HG02642 (cell line): ENCODE results near the gene NKAIN2.
"Not testable (repeated sequence)": the region's sequence is repeated elsewhere in the genome, so short reads cannot be mapped to it uniquely, and the experiment has no call there.

Source experiments
- ATAC-seq: cut with Tn5 transposase; IDR thresholded peaks from one replicate; pipeline ENCODE4 v1.9.1; 2021; ENCODE audit warnings: mild to moderate bottlenecking; ENCODE audit not compliant: unreplicated experiment, poor library complexity

Gene NKAIN2

GRCh38 chr6:124010574-124010973 is 206.9 kb downstream of the NKAIN2 start:
- ATAC-seq: no peak

- ATAC-seq: no peak
Measured at GRCh38 chr6:124011180-124011579, 207.5 kb downstream of the NKAIN2 start.

- ATAC-seq: not testable (repeated sequence)
Measured at GRCh38 chr6:124022051-124022450, 218.4 kb downstream of the NKAIN2 start.

GRCh38 chr6:124022641-124023040 is 219.0 kb downstream of the NKAIN2 start:
- no peak for ATAC-seq

GRCh38 chr6:124026694-124027093 is 223.0 kb downstream of the NKAIN2 start:
- no peak for ATAC-seq

DNA sequence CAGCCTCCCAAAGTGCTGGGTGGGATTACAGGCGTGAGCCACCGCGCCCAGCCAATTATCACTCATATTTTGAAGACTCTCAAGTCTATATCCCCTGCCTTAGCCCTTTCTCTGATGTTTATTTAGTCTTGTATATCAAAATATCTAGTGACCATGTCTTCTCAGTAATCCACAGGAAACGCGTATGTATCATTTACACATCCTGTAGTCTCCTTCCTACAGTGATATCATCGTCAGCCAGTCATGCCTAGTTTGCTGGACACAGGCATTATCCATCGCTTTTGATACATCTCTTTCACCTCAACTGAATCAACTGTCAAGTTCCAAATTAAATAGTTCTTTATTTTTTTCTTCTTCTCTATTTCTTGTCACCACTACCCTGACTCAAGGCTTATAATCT is 223.7 kb downstream of the NKAIN2 start:
- no peak for ATAC-seq

DNA sequence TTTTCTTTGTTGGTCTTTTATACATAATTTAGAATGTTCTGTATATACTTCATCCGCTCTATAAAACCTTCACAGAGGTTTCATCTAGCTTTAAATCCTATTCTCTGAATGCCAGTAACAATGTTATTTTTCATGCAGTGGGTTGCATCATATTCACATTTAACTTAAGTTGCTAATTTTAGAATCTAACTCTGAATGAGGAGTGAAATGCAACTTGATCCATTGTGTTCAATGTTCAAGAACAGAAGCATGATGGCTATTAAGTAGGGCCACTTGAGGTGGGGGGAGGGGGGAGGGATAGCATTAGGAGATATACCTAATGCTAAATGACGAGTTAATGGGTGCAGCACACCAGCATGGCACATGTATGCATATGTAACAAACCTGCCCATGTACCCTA is 224.5 kb downstream of the NKAIN2 start:
- no peak for ATAC-seq

GRCh38 chr6:124029567-124029966 is 225.9 kb downstream of the NKAIN2 start:
- ATAC-seq: no peak

DNA sequence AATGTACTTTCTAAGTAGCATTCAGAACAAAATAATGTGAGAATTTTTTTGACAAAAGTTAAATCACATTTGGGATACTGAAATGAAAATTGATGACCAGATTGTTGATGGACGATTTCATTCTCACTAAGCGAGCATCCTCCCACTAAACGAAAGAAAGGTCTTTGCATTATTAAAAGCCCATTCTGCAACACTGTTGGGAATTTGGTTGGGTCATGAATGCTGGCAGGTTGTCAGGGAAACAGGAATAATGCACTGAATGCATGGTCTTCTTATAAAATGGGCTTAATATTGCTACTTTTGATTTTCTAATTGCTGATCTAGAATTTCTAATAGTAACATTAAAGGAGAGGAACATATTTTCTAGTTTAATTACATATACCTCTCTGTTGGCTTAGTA is 229.8 kb downstream of the NKAIN2 start:
- ATAC-seq: no peak

GRCh38 chr6:124036384-124036783 is 232.7 kb downstream of the NKAIN2 start:
- no peak for ATAC-seq

GRCh38 chr6:124040655-124041054 is 237.0 kb downstream of the NKAIN2 start:
- ATAC-seq: peak; percentile 69

GRCh38 chr6:124052120-124052519 is 248.5 kb downstream of the NKAIN2 start:
- no peak for ATAC-seq

DNA sequence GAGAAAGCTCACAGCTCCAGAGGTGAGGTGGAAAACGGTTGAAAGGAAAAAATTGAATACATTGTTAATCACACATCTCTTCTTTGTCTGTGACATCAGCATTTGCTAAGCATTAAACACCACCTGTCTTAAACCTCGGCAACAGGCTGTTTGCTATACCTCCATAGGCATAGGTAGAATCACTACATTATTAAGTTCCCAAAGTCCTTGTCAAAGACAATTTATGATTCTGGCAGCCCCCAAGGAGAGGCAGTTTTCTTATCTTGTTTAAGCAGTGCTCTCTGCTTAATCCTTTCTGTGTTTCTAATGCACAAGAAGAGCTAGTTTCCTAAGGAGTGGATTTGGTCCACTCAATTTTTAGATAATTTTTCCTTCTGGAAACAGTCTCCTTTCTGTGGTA is 249.7 kb downstream of the NKAIN2 start:
- ATAC-seq: no peak

DNA sequence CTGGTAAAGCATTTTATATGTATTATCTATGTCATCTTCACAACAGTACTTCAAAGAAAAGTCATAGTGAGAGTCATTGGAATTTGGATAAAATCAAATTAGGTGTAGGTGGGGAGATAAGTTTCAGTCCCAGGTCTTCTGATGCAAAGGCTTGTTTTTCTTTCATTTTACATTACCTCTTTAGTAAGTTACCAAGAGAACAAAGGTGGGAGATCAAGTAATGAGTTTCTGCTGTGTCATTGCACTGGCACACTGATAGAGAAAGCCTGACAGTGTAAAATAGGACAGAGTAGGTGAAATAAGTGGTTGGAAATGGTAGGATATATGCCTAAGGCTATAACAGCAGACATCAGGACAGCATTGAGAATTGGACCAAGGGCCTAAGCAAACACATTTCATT is 250.4 kb downstream of the NKAIN2 start:
- ATAC-seq: no peak

- no peak for ATAC-seq
Measured at GRCh38 chr6:124055395-124055794, 251.7 kb downstream of the NKAIN2 start.

DNA sequence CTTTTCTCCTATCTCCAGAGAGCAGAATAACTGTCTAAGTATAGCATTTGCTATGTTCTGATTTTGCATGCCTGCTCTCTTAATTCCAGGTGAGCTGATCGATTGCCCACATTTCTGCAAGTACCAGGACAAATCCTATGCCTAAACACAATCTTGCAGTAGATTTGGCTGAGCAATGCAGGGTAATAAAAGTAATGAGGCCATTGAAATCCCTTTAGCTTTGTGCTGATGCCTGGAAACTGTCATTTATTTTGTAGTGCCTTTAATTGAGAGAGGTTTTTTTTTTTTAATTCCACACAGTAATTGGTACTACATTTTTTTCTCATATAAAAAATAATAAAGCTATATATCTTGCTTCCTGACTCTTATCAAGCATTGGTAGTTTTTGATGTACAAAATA is 252.3 kb downstream of the NKAIN2 start:
- ATAC-seq: no peak

DNA sequence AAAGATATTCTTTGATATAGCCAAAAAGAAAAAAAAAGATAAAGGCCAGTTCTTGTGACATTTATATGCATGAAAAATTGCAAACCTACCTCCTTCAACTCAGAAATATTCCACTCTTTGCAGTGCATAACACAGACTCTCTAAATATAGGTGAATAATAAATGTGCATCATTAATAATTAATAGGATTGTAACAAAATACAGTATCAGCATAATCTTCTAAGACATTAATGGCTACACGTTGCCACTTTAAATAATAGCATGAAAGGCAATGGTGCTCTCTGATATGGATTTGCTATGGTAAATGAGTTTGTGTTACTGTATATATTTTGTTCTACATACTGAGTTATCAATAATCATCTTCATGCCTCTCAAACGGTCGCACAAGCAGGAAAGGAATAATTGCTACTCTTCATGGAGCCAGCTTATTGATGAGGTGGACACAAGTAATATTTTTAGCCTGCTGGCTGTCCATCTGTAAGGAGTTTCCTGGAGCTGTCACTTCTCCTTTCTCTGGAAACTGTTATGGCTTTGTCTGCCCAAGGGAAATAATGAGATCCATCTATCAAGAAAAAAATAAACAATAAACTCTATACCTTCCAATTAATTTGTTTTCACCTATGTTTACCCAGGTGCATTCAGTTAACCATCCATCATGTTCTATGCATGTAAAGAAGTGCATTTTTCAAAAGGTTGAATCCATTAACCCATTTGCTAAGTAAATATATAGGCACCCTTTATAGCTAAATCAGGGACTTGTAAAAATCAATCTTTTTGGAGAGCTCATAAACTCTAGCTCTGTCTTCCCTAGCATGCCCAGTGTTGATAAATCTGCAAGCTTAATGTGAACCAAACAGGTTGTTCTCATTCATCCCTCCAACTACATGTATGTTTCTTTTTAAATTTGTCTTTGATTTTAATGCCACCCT is 253.0 kb downstream of the NKAIN2 start:
- ATAC-seq: no peak

DNA sequence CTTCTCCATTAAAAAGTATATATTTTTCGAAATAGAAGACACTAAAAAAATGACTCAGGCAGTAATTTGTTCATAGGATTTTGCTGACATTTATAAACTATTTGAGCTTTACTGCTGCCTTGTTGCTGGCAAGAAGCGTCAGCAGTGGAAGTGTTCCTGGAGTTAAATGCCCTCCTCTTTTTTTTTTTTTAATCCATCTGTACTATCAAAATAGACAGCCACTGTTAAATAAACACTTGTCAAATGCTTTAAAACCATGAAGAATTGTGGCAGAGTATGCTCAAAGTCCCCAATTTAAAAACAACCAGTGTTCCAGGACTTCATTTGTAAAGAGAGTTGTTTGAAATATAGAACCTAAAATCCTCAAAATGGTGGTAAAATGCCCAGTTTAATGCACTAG is 253.8 kb downstream of the NKAIN2 start:
- no peak for ATAC-seq

GRCh38 chr6:124064317-124065113 is 260.9 kb downstream of the NKAIN2 start:
- ATAC-seq: no peak

DNA sequence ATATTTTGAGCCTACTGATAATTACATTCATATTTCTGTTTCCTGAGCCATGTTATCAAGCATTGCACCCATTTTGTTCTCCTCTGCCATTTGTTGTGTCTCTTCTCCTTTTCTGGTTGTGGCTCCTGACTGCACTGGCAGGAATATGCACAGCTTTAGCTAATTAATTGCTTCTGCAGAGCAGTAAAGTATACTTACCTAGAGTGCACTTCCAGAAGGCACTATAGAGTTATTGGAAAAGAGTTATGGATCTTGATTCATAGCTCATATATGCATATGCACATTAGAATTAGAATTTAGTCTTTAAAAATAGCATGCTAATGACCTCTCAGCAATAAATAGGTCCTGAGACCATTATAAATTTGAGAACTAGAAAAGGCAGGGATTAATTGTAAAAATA is 262.6 kb downstream of the NKAIN2 start:
- no peak for ATAC-seq

DNA sequence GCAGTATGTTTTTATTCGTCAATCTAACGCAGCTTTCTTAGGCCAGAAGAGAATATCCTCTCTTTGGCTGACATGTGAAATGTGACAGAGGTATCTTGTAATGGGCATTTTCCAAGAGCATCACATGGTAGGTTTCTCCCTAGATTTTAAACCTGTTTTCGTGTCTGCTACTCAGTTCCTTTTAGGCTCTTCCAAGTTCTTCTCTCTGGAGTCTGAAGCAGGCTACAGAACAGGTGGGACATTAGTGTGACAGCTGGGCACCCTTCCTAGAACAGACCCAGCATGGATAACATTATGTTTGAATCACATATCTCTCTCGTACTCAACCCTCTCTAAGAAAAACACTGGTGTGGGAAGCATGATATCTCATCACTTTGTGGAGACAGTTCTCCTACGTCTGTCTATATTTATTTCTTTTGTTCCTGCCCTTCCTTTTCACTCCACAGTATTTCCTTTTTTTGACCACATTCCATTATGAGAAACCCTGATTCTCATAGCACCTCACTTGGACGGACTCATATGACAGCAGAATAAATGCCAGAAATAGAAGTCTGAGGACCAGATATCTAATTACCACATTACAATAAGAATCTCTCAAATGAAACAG is 263.4 kb downstream of the NKAIN2 start:
- no peak for ATAC-seq
